Stimulated activated CD4-positive, alpha-beta T cell treated with anti-CD3 and anti-CD28 coated beads, Interleukin-15, amount 100 ng/mL, for 48 hours (primary cell): Measurements from ENCODE around the gene SMG6.
A peak's percentile ranks its signal among the peaks of the same experiment; 100 is the strongest.
"Not testable (repeated sequence)": the region's sequence is repeated elsewhere in the genome, so short reads cannot be mapped to it uniquely, and the experiment has no call there.

ENCODE experiments used
- DNase-seq, 2 donors: peaks; one replicate each; pipeline ENCODE4 v3.0.0-alpha.2; 2020; ENCODE audit warnings: low read depth in 2 of 2

Gene SMG6

DNA sequence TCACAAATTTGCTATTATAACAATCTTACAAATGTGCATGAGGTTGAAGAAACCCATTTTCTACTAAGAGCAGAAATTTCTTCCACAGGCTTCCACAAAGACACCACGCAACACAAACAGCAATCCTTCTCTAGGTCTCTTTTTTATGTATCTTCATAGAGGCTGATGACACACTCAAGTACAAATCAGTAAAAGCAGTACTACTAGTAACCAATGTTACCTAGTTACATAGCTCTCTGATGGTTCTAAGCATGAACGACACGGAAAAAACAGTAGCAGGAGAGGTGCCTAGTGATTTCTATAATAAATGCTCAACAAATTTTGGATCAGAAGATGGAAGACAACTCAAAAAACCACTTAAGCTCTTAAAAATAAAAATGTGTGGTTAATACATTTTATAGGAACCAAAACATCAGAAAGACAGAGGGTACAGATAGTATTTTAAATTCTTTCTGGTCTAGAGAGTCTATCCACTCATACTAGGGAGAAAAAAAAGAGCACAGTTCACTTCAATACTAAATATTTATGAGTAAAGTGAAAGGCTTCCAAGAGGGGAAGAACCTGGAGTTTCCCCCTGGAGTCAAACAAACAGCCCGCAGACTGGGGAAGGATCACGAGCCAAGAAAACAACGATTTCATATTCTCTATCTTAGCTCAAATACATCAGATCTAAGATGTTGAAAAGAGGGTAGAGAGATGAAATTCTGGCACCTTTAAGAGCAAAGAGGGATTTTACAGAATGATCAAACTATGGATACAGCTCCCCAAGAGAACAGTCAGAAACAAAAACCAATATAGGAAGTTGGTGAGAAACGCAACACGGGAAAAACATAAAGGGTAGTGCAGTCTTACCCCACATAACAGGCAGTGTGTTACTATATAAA, 40.2 kb downstream of the SMG6 start:
- DNase-seq = no peak

DNA sequence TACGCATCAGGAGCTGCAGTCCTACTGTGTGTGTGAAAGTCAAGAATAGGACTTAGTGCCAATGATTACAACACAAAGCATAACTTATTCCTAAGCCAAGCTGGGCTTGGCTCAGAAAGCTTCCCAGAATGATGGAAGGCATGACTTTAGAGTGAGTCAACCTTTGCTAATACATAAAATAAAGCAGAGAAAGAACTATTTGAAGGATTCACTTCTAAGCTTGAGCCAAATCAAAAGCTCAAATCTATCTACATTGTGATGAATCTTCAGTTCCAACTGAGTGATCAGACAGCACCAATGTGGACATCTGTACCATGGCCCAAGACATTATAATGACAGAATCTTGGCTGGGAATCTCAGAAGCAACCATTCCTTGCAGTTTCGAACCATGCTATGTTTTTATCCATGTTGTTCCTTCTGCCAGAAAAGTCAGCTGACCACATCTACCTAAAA, 41.4 kb downstream of the SMG6 start:
- no peak for DNase-seq

GRCh38 chr17:2259769-2260536, 43.6 kb downstream of the SMG6 start:
- DNase-seq = peak; percentile 68 to 77

- DNase-seq = not testable (repeated sequence)
Measured at GRCh38 chr17:2258830-2259229, 44.8 kb downstream of the SMG6 start.

DNA sequence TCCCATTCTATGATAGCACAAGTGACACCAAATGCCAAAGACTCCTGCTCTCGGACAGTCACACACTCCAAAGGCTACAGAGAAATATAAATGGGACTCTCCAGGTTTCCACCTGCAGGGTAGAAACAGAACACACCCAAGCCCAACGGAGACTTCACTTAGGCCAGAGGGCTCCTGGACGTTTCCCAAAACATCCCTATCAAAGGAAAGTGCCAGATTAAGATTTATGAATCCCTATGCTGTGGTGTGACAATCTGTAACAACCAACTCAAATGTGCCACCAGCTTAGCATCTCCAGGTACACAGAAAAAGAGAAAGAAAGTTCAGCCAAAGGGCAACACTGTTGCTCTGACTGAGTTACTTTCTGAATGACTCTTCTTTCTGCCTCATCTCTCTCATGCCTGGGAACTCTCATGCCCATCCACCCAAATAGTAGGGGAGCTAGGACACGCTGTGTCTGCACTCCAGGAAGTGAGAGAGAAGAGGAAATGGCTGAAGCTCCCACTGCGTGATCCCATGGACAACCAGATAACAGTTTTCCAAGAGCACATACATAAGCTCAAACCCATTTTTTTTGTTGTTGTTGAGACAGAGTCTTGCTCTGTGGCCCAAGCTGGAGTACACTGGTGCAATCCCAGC, 49.7 kb downstream of the SMG6 start:
- DNase-seq = no peak

GRCh38 chr17:2253362-2253761, 50.2 kb downstream of the SMG6 start:
- no peak for DNase-seq

- no peak for DNase-seq
Measured at GRCh38 chr17:2251098-2251497, 52.5 kb downstream of the SMG6 start.

- DNase-seq = no peak
Measured at GRCh38 chr17:2250140-2251095, 53.2 kb downstream of the SMG6 start.

GRCh38 chr17:2247005-2247404, 56.6 kb downstream of the SMG6 start:
- no peak for DNase-seq

DNA sequence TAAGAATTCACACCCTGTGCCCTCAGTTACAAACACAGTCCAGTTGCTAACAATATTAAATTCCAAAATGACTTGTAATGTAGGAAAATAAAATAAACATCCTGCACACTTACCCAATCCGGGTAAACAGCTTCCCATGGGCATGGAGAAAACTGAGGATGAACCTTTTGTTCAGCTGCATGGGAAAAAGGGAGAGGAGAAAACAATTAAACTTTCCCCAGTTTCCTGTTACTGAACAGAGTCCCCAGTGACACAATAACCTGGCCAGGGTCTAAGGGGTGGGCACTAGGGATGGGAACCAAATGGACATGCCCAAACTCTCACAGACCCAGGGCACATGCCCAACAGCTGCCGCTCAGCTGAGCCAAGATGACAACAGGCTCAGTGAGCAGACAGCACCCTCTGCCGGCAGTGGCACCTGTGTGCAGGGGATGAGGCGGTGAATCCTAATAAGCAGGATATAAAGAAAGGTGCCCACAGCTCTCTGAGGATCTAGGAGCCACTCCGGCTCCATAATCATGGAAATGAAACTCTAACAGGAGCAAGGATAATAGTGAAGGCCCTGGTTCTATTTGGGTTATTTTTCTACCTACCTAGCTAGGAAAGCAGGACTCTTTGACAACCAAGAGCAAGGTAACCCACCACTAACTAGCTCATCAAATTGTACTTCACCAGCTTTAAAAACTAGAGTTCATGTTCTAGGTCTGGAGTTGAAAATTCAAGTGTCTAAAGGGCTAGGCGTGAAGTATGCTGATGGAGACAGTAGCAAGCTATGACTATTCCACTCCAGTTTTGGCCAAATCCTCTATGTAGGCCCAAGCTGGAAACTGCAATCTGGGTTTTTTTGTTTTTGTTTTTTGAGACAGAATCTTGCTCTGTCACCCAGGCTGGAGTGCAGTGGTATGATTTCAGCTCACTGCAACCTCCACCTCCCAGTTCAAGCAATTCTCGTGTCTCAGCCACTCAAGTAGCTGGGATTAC, 58.8 kb downstream of the SMG6 start:
- DNase-seq = peak; percentile 73 to 81

GRCh38 chr17:2243953-2244352, 59.6 kb downstream of the SMG6 start:
- no peak for DNase-seq

DNA sequence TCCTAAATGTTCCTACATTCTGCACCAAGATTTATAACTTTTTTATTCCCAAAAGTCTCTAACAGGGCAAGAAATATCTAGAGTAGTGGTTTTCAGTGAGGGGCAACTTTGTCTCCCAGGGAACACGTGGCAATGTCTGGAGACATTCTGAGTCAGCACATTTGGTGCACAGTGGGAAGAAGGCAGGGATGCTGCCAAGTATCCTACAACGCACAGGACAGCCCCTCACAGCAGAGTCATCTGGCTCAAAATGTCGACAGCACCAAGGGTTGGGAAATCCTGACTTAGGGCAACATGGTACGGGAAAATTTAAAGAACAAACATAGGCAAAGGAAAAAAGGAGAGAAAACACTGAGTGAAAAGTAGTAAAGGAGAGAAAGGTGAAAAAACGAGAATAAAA, 61.8 kb downstream of the SMG6 start:
- DNase-seq = no peak

DNA sequence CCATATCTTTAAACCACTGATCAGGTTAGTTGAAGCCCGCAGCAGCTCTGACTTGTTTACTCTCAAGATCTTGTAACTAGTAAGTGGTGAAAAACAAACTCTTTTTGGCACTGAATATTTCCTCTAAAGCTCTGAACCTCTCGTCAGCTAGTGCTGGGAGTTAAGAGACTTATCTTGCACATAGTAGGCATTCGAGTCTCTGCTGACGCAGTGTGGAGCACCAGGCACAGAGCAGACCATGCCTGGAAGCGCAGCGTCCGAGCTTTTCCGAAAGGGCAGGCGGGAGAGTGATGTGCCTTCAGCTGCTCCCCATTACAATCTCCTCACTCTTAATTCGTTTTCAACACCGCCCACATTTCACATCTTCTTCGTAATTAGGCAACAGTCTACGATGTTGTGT, 63.0 kb downstream of the SMG6 start:
- DNase-seq = no peak

GRCh38 chr17:2239882-2240430, 63.6 kb downstream of the SMG6 start:
- peak in 1 of 2 donors; percentile 58 for DNase-seq

DNA sequence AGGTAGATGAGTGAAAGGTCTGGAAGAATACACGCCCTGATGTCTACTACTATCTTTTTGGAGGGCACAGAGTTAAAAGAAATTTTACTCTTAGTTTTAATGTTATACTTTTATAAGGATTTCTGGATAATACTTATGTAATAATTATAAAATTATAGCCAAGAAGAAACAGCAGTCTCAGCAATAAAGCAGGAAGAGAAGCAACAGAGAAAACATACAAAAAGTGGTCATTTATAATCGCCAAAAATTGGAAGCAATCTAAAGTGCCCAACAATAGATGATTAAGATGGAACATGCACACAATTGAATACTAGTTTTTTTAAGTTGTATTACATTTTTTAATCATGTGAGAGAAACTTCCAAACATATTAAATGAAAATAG, 64.4 kb downstream of the SMG6 start:
- no peak for DNase-seq

DNA sequence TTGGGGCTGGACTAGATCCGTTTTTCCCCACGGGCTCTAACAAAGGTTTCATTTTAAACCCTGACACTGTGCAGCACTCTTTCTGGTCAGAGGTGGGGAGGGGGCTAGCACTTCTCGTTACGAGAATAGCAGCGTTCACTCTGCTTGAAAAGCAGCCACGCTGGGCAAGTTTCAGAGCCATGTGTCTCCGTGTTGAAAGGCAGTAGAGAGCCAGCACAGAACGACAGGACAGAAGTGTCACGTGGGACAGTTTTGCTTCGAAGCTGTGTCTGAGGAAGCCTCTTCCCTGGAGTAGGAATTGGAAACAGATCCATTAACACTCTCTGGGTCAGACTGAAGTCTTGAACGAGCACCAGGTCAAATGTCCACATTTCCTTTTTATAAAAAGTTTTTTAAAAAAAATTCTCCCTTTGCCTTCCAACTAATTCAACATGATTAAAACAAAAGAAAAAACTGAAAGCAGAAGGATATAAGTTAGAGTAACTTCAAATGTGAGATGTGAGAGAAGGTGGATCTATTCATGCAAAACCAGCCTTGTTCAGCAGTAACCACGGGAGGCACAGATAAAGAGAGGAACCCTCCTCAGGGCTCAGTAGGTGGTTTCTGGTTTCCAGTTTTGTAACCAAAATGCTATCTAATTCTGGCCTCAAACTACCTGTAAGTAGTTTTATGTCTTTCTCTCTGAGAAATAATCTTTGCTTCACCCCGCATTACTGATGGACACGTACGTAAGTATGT, 65.0 kb downstream of the SMG6 start:
- no peak for DNase-seq

GRCh38 chr17:2237950-2238349, 65.6 kb downstream of the SMG6 start:
- no peak for DNase-seq

DNA sequence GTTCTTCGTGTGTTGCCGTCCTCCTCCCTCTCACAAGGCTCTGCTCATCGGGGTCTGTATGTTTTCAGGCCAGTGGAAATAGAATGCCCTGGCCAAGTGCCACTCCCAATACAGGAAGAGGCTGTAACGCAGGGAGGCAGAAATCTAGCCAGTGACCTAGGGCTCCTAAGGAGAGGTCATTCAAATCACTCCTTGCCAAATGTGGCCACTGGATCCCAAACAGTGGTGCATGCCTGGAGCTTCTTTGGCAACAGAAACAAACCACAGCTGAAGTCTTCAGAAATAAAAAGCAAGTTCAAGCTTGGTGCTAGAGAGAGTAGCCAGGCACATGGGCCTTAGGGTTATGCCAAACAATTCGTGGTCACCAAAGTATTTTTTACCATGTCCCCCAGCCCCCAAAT, 66.1 kb downstream of the SMG6 start:
- DNase-seq = no peak

DNA sequence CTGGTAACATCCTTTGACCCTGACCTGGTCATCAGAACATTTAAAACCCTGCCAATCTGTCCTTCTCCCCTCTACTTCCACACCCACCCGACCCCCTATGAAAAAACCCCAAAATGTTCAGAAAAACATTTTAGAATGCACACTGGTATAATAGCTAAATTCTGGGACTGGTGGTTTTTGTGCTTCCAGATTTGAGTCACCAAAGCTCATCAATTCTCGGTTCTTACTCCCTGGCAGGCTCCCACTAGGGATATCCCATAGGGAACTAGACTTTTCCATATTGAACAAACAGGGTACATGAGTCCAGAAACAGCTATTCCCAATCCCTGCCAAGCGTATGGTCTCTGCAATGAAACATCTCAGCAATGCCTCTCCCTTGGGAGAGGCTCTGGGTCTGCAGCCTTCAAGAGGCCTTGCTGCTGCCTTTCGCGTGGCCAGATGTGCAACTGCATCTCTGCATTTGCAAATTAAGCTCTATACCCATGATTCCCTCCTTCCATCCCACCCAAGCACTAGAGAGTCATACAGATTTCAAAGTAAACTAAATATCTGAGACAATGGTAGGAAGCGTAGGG, 67.7 kb downstream of the SMG6 start:
- no peak for DNase-seq
